HG03045 (cell line): ENCODE data around the gene OPALIN.
A peak's percentile ranks its signal among the peaks of the same experiment; 100 is the strongest.
"Not testable (repeated sequence)": the region's sequence is repeated elsewhere in the genome, so short reads cannot be mapped to it uniquely, and the experiment has no call there.

Experiments used
- ATAC-seq: cut with Tn5 transposase; IDR thresholded peaks from one replicate; pipeline ENCODE4 v1.9.1; 2021; ENCODE audit warnings: mild to moderate bottlenecking, moderate library complexity; ENCODE audit not compliant: unreplicated experiment

The OPALIN gene

DNA sequence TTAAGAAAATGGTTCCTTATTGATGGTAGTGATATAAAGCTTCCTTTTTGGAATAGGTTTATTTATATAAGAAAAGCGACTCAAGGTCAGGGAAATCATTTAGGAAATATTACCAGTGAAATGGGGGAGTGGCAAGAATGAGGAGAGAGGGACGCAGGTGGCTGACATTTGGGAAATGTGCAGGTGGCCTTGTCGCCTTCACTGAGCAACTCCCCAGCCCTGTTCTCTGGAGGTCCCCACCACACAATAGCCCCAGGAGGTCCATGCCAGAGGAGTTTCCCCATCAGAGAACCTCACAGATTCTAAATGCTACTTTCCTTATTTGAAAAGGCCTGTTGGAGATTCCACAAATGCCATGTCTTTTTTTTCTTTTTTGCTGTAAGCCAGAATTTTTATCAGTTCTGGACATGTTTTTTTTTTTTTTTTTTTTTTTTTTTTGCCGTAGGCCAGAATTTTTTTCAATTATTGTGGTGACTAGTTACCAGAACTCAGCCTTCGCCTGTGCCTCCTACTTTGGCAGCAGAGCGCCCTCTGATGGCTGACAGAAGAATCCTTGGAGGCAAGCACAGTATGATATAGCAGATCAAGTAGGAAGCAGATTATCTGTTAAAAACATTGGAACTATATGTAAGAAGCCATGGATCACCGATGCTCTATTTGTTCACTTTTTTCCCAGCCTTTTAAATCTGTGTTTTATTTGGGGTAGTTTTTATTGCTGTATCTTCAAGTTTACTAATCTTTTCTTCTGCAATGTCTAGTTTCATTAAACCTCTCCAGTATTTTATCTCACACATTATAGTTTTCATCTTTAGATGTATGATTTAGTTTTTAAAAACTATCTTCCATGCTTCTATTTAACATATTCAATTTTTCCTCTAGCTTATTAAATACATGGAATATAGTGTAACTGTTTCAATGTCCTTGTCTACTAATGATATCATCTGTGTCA lies 18.6 kb downstream of the OPALIN start:
- peak; percentile 50 for ATAC-seq

DNA sequence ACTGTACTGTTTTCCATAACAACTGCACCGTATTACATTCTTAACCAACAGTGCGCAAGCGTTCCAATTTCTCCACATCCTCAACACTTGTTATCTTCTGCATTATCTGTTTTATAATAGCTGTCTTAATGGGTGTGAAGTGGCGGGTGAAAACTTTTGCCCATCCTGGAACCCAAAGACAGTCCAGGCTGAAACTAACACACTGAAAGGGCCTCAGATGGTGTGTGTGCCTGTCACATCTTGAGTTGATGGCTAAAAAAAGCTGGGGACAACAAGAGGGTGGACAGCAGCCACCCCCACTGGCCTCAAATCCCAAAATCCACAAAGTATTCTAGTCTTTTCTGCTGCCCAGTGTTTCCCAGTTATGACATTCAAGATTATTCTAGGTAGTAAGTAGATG lies 19.4 kb downstream of the OPALIN start:
- ATAC-seq, result no peak

DNA sequence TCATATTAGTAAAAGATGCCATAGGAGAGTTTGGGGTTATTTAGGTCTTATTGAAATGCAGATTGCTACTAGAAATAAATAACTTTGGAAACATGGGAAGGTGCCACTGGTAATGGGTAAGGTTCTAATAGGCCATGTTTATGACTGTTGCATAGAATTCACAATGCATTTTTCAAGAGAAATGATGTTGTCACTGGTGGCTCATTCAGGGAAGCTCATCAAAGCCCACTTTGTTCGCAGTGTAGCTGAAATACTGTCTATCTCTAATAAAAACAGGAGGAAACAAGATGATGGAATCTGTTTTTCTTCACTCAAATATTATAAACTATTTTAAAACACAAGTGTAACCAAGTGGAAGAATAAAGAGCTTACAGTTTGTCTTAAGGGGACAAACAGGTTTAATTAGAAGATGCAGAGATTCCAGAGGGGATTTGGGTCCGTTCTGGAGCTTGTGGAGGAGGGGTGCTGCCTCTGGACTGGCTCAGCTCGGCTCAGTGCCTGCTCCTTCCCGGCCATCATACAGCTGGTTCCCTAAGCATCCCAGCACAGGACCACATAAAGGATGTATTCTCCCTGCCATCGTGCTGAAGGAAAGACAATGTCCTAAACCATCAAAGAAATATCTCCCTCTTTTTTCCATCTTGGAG lies 20.4 kb downstream of the OPALIN start:
- ATAC-seq, result no peak

DNA sequence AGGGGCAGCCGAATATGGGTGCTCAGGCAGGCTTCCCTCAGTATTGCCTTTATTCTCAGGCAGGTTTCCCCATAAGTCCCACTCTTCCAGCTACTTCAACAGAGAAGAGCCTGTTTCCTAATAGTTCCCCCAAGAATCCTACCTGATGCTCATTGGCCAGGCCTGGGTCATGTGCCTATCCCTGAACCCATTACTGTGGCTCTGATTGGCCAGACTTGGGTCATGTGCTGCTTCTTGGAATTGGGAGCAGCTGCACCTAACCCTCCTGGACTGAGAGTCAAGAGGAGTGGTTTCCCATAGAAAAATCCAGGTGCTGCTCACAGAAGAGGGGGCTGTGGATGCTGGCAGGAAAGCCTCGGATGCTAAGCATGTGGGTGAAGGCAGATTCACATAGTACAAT lies 21.7 kb downstream of the OPALIN start:
- no peak for ATAC-seq

DNA sequence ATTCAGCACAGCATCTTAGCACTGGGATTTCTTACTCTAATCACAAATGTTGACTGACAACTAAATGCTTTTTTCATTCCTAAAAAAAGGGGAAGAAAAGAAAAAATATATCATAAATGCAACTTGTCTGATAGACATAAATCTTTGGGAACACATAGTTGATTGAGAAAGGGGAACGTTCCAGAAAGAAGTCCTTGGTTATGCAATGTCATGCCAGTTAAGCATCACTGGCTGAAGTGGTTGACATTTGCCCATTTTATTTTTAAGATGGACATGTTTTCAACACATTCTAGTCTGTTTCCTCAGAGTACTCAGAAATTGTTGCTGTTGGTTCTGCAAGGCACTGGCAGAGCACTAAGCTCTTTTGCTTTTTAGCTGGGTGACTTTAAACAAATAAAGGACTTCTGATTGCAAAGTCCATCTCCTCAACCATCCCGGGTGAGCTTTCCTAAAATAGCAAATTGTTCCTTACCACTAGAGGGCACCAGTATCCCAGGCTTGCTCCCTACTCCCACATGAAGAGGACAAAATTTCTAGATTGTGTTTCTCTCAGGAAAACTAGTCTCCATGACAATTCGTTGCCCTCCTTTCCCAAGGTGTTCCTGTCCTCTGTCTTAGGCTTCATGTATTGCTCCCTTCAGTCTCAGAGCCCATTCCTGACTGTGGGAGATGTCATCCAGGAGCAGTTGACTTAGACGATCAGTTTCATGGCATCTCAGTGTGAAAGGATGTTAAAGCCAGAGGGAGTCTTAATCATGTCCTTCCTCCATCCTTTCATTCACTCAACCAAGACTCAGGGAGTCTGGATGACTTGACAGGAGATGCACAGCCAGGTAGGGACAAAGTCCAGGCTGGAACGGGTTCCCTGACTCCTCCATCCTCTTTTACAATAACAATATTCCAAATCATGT lies 23.9 kb downstream of the OPALIN start:
- ATAC-seq, result no peak

DNA sequence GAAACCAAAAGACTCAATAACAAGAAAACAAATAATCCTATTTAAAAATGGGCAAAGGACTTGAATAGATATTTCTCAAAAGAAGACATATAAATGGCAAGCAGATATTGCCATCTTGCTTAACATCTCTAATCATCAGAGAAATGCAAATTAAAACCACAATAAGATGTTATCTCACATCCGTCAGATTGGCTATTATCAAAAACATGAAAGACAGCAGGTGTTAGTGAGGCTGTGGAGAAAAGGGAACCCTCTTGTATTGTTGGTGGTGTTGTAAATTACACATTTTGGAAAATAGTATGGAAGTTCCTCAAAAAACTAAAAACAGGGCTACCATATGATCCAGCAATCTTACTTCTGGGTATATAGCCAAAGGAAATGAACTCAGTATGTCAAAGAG lies 25.7 kb downstream of the OPALIN start:
- no peak for ATAC-seq

DNA sequence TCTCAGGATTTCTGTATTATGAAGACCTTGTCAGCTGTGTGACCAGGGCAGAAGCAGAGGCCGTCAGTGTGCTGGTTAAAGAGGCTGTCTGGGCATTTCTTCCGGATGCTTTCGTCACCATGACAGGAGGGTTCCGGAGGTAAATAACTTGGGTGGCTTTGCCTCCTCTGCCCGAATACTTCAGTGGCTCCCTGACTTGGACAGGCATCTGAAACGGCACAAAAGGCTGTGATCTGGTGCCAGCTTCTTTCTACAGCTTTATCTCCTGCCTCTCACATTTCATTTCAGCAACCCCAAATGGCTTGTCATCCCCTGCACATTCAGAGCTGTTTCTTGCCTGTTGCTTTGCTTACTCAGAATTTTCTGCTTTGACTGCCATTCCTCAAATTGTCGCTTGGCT lies 31.3 kb downstream of the OPALIN start:
- no peak for ATAC-seq

DNA sequence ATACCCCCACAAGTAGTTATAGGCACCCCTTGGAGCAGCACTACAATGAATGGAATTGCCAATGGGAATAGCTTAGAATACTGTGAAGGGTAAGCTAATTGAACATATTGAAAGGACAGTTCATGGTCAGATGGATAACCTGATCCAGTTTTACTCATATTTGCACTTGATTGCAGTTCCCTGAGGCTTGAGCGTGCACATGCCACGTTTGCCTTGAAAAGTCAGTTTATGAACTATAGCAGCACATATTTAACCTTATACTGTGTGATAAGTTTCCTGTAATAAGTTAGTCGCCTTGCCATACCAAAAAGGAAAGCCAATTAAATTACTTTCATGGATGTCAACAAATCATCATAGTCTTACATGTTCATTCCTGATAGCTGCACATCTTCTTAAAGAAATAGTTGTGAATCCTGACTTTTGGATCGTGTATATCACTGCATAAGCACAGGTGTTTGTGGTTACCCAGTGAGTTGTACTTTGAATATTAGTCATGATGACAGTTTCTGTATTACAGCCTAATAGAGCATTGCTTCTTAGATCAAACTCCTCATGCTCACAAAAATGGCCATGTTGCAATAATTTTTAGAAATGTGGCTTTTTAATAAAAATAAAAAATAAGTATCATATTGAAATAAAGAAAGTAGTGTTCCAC lies 33.0 kb downstream of the OPALIN start:
- peak; percentile 88 for ATAC-seq

DNA sequence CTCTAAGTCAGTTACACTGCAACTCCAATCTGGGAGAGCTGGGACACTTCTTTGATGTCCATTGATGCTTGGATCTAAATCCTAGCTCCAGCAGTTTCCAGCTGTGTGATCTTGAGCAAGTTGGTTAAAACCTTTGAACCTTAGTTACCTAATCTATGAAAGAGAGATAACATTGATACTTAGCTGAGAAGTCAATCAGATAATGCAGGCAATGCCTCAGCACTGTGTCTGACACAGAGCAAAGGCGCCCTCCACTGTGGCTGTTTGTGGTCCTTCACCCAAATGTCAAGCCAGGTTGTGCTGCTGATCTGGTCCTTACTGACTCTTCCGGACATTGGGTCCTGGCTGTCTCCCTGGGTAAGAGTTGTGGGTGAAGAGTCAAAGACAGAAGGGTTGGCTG lies 34.4 kb downstream of the OPALIN start:
- ATAC-seq, result no peak

DNA sequence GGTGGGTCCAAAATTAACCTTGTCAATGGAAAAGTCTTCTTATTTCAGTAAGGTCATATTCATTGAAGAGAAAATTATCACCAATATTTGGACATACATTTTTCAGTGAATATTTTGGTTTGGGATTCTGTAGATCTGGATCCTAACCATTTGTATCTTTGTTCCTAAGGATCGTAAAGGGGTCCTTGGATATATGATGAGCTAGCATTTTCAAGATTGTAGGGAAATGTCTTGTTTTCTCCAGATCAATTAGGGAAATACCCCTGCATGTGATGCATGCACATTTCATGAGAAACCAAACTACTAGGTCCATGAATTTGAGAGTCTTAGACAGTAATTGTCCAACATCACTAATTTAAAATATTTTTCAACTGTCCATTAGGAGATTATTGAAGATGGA lies 36.5 kb downstream of the OPALIN start:
- ATAC-seq, result no peak

DNA sequence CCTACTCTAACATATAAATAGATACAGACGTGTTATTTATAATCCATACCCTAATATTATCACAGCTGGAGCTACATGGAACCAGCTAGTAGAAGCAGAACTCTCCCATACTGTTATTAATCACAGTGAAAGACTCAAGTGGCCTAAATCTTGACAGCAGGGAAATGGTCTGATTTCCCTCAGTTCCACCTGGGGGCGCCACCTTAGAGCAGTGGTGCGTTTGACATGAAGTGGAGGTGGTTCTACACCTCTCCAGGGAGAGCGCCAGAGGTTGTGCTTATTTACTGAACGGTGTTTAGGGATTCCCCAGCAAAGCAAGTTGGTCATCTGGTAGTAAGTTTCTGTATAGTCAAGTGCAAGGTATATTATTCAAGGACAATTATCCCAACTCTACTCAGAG lies 37.0 kb downstream of the OPALIN start:
- ATAC-seq, result no peak

DNA sequence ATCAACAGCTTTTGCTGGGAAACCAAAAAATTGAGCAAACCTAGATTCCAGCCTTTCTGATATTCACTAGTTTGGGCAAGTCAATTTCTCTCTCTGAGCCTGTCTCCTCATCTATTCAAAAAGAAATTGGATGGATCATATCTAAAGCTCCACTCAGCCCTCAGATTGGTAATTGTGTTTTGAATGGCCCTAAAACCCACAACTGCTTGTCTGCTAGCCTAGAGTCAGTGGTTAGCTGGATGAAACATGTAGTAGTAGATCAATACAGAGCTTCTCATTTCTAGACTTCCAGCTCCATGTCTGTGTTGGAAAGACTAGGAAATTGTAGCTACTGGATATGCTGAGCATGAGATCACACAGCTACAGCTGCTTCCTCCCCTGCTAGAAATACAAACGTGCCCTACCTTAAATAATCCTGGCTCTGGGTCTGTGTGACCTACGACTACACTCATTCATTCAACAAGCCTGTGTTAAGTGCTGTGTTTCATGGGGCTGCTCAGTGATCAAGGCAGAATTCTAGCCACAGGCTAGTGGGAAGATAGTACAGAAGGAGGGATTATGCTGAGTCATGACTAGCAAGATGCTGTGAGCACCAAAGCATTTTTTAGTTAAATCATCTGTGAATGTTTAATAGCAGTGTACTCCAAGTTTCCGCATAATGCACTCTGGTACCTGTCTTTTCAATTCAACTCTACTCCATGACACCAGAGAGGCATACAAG lies 38.9 kb downstream of the OPALIN start:
- ATAC-seq, result no peak

DNA sequence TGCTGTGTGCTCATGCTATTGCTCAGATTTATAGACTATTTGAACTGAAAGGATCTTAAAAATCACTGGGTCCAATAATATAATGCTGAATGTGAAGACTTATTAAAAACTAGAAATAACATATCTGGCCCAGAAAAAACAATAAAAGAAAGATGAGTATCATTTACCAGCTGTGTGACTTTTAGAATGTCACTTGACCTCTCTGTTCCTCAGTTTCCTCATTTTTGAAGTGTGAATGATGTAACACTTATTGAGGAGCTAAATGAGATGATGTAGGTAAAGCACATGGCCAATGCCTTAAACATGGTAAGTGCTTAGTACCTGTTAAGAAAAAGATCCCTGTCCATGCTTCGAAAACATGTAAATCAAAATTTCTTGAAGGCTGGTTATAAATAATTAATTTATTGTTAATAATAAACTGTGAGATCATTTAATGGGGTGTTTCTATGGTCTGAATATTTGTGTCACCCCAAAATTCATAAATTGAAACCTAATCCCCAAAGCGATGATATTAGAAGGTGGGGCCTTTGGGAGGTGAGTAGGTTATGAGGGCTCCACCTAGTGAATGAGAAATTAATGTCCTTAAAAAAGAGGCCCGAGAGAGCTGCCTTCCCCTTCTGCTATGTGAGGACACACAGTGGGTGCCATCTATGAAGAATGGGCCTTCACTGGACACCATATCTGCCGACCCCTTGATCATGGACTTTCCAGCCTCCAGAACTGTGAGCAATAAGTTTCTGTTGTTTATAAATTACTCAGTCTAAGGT lies 41.6 kb downstream of the OPALIN start:
- no peak for ATAC-seq

DNA sequence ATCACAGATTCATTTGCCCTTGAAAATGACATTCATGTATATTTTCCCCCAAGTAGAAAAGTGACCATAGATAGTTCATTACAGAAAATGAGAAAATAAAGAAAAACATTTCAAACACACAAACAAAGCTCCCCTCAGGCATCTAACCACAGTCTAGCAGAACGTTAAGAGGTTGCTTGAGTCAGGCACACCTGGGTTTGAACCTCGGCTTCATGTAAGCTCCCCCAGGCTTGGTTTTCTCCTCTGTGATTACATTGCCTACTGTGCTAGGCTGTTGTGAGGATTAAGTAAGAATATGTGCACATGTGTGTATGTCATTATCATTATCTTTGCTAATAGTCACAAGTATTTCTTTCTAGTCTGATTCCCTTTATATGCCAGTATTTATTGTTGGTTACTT lies 45.5 kb downstream of the OPALIN start:
- ATAC-seq, result no peak

DNA sequence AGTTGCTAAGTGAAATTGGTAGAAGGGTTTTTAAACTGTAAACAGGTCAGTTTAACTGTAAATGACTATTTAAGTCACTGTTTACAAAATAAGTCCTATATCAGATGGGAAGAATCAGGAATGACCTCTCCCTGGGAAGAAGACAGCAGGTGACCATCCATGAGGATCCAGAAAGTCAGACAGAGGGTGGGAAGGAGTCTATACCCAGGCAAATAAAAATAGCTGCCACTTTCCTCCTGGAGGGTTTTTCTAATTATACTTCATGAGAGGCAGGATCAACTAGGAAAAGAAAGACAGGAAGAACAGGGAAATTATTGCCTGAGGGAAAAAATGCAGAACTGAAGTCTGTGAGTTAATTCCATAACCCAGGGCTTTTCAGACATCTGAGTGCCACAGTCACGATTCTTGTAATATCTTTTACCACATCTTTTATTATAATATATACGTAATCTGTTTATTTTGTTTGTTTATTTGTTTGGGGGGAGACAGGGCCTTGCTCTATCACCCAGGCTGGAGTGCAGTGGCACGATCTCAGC lies 47.6 kb downstream of the OPALIN start:
- no peak for ATAC-seq

DNA sequence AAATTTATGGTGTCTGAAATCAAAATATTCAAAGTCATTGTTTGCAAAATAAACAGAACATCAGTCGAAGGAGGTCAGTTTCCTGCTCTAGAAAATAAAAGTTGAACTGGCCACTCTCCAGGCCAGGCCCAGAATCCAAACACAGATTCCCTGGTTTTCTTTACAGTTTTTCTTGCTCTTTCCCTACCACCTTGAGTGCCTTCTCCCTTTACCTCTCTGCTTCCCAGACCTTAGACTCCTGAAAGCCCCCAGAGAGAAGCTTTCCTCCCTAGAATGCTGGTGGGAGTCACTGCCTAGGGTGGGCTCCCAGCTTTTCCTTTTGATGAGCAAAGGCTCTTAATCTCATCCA lies 48.5 kb downstream of the OPALIN start:
- ATAC-seq, result no peak

DNA sequence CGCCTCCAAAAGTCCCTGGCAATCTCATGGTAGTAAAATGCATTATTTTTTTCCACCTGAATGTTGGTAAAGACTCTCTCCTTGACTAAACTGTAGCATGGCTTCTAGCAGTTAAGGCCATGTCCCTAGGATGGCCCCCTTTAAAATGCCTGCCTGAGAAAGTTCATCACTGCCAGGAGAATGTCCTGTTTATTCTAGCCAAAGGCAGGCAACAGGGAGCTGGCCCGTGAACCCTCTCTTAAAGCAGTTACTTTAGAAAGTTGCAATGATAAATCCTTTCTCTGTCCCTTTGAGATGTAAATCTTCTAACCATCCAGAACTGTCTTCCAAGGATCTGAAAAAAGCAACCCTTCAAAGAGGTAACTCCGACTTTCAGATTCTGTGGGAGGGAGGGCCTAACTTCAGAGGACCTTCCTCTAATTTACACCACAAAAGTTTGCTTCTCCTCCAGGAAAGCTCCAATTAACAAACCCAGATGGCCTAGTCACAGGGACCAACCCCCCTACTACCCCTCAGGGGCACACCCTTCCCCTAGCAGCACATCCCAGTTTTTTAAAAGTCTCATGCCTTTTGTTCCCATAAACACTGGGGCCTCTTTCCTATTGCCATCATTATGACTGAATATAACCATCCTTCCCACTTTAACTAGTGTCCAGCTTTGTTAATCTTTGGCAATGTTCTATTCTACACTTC lies 49.0 kb downstream of the OPALIN start:
- no peak for ATAC-seq

DNA sequence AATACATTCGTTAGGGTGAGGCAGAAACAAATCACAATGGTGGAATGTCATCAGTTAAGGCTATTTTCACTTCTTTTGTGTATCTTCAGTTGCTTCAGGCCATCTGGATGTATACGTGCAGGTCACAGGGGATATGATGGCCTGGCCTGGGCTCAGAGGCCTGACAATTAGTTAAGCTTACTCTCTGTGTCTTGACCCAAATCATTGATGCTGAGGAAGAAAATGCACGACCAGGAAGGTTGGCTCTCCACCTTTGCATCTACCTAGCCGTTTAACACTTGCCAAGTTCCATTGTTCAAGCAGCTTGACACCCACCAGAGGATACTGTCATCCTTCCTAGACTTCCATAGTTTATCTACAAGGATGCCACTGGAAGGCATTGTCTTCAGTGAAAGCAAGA lies 49.9 kb downstream of the OPALIN start:
- not testable (repeated sequence) for ATAC-seq

DNA sequence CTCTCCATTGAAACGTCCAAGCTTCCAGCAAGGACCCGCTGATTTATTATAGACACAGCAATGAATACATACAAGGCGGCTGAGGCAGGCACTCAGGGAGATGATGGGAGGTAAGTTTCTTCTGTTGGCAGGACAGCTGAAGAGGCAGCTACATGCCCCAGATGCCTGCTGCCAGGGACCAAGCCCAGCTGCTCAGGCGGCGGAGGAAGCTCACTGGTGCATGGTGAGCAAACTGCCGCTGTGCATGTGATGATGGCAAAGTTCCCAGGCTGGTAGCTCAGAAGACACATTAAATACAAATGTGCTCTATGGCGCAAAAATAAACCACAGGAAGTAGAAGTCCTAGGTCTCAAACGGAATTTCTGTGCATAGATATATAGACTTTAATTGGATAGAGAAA lies 52.3 kb downstream of the OPALIN start:
- no peak for ATAC-seq
